Endothelial cell (in vitro differentiated cells): ENCODE data around the gene BCL7B. TPM values are rescaled to one million over a fixed set of nuclear protein-coding genes. Genes with fewer than 3 reads are reported as not detected.

Source experiments
- DNase-seq: peaks from one replicate; pipeline ENCODE4 v3.0.0; 2021; ENCODE audit warnings: low spot score
- H3K27ac Mint-ChIP-seq: one replicate; pipeline ENCODE4 v1.8.0; 2021; ENCODE audit warnings: mixed read lengths, inconsistent platforms; ENCODE audit not compliant: unreplicated experiment
- H3K27me3 Mint-ChIP-seq: one replicate; pipeline ENCODE4 v1.8.0; 2021; ENCODE audit warnings: mild to moderate bottlenecking, moderate library complexity, mixed read lengths, inconsistent platforms; ENCODE audit not compliant: unreplicated experiment
- H3K36me3 Mint-ChIP-seq: one replicate; pipeline ENCODE4 v1.8.0; 2021; ENCODE audit warnings: mild to moderate bottlenecking, low read depth, mixed read lengths, inconsistent platforms; ENCODE audit not compliant: unreplicated experiment
- H3K4me1 Mint-ChIP-seq: one replicate; pipeline ENCODE4 v1.8.0; 2021; ENCODE audit warnings: mild to moderate bottlenecking, mixed read lengths, inconsistent platforms; ENCODE audit not compliant: unreplicated experiment
- H3K4me3 Mint-ChIP-seq: one replicate; pipeline ENCODE4 v1.8.0; 2021; ENCODE audit warnings: mild to moderate bottlenecking, mixed read lengths, inconsistent platforms; ENCODE audit not compliant: unreplicated experiment
- H3K9me3 Mint-ChIP-seq: one replicate; pipeline ENCODE4 v1.8.0; 2021; ENCODE audit warnings: mixed read lengths, inconsistent platforms; ENCODE audit not compliant: unreplicated experiment
- CTCF ChIP-seq: fragments of 200-600 bp; sonication (generic); IDR thresholded peaks from one replicate; pipeline ENCODE4 v1.5.0; 2021; ENCODE audit warnings: antibody characterized with exemption; ENCODE audit not compliant: unreplicated experiment
- total RNA-seq: library from RNA; stranded (reverse); fragmentation: NEBNext Ultra II Directional; extraction: Animal tissue kit (Norgen Biotek cat#: 25700); gene quantifications from one replicate; pipeline ENCODE4 v1.2.1, GENCODE V29; 2021; ENCODE audit not compliant: unreplicated experiment

Gene BCL7B
- total RNA-seq, 1 donor from 2014 or later = 38.6 TPM

DNA sequence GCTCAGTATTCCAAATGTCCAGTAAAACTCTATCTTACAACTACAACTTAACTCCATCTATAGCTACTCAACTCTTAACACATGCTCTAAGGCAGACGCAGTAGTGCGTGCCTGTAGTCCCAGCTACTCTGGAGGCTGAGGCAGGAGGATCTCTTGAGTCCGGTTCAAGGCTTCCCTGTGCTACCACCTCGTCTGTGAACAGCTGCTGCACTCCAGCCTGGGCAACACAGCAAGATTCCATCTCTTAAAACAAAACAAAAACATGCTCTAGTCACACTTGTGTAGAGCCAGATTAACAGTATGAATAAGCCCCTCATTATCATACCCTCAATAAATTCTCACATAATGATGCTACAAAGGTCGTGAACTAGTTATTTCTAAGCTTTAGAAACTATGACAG is 39.0 kb downstream of the BCL7B start:
- no peak overlapping the region for H3K4me3 Mint-ChIP-seq
- no peak for TF ChIP-seq CTCF
- peaks cover 15% of the 10 kb centered on the region for H3K36me3 Mint-ChIP-seq
- H3K27ac Mint-ChIP-seq = no peak overlapping the region
- H3K27me3 Mint-ChIP-seq = peaks cover 3% of the 10 kb centered on the region
- DNase-seq = no peak
- no peaks in the 10 kb centered on the region for H3K9me3 Mint-ChIP-seq
- H3K4me1 Mint-ChIP-seq = peaks cover 26% of the 10 kb centered on the region

GRCh38 chr7:73517241-73517995 is 40.1 kb downstream of the BCL7B start:
- no peak for DNase-seq
- Mint-ChIP-seq H3K36me3 (peaks cover 18% of the 10 kb centered on the region), H3K27ac (no peak overlapping the region), H3K4me1 (peaks cover 22% of the 10 kb centered on the region), H3K4me3 (no peak overlapping the region), H3K27me3 (peaks cover 3% of the 10 kb centered on the region), H3K9me3 (no peaks in the 10 kb centered on the region)
- TF ChIP-seq CTCF = no peak

GRCh38 chr7:73515178-73515577 is 42.3 kb downstream of the BCL7B start:
- no peak for DNase-seq
- Mint-ChIP-seq H3K9me3 (no peaks in the 10 kb centered on the region), H3K4me3 (no peak overlapping the region), H3K27me3 (peaks cover 1% of the 10 kb centered on the region), H3K27ac (no peak overlapping the region), H3K36me3 (peaks cover 23% of the 10 kb centered on the region), H3K4me1 (peaks cover 17% of the 10 kb centered on the region)
- no peak for TF ChIP-seq CTCF

GRCh38 chr7:73512018-73512780 is 45.3 kb downstream of the BCL7B start:
- Mint-ChIP-seq H3K36me3 (peaks cover 29% of the 10 kb centered on the region), H3K4me3 (no peak overlapping the region), H3K27ac (no peak overlapping the region), H3K4me1 (peaks cover 3% of the 10 kb centered on the region), H3K27me3 (no peaks in the 10 kb centered on the region), H3K9me3 (no peaks in the 10 kb centered on the region)
- TF ChIP-seq CTCF = no peak
- DNase-seq = no peak

DNA sequence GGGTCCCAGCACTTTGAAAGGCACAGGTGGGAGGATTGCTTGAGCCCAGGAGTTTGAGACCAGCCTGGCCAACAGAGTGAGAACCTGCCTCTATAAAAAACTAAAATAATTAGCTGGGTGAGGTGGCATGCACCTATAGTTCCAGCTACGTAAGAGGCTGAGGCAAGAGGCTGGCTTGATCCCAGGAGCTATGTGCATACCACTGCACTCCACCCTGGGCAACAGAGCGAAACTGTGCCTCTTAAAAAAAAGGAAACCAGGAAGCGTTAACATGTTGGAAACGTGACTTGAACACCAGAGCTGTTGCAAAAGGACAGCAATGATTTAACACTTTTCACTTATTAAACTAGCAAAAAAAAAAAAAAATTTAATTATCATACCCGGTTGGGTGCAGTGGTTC is 48.0 kb downstream of the BCL7B start:
- H3K36me3 Mint-ChIP-seq = peaks cover 42% of the 10 kb centered on the region
- H3K27ac Mint-ChIP-seq = no peak overlapping the region
- DNase-seq = no peak
- H3K4me1 Mint-ChIP-seq = peaks cover 3% of the 10 kb centered on the region
- TF ChIP-seq CTCF = no peak
- H3K27me3 Mint-ChIP-seq = peaks cover 1% of the 10 kb centered on the region
- no peaks in the 10 kb centered on the region for H3K9me3 Mint-ChIP-seq
- H3K4me3 Mint-ChIP-seq = no peak overlapping the region
